H9 (cell line): ENCODE data around the gene SETD5. TPM values are rescaled to one million over a fixed set of nuclear protein-coding genes. Genes with fewer than 3 reads are reported as not detected.

Source experiments
- DNase-seq: peaks from one replicate; pipeline ENCODE4 v3.0.0-alpha.2; 2017
- H2AFZ ChIP-seq: one replicate; pipeline ENCODE4 v1.6.1; 2013; ENCODE audit warnings: mild to moderate bottlenecking, low read length, control low read depth, moderate library complexity
- H2AK5ac ChIP-seq: 2 replicates; pipeline ENCODE4 v1.6.1; 2013; ENCODE audit warnings: low read length, control low read depth, mixed read lengths; ENCODE audit not compliant: insufficient read length
- H2BK120ac ChIP-seq: one replicate; pipeline ENCODE4 v1.6.1; 2013; ENCODE audit warnings: low read depth, mild to moderate bottlenecking, low read length, control low read depth, inconsistent platforms; ENCODE audit not compliant: poor library complexity, severe bottlenecking
- H2BK12ac ChIP-seq: 2 replicates; pipeline ENCODE4 v1.6.1; 2013; ENCODE audit warnings: low read length, control low read depth, mixed read lengths, low read depth; ENCODE audit not compliant: insufficient read length
- H2BK15ac ChIP-seq: 2 replicates; pipeline ENCODE4 v1.6.1; 2013; ENCODE audit warnings: low read depth, low read length, control low read depth
- H2BK20ac ChIP-seq: one replicate; pipeline ENCODE4 v1.6.1; 2013; ENCODE audit warnings: low read depth, mild to moderate bottlenecking, low read length, control low read depth, inconsistent platforms; ENCODE audit not compliant: poor library complexity, severe bottlenecking
- H2BK5ac ChIP-seq: 2 replicates; pipeline ENCODE4 v1.6.1; 2013; ENCODE audit warnings: low read length, control low read depth, mixed read lengths; ENCODE audit not compliant: insufficient read length
- H3K14ac ChIP-seq: 2 replicates; pipeline ENCODE4 v1.6.1; 2013; ENCODE audit warnings: low read length, control low read depth; ENCODE audit not compliant: insufficient read depth
- H3K18ac ChIP-seq: 2 replicates; pipeline ENCODE4 v1.6.1; 2013; ENCODE audit warnings: low read depth, mild to moderate bottlenecking, mixed read lengths, low read length, control low read depth; ENCODE audit not compliant: insufficient read length
- H3K23ac ChIP-seq: 2 replicates; pipeline ENCODE4 v1.6.1; 2013; ENCODE audit warnings: low read length, control low read depth, mixed read lengths, low read depth; ENCODE audit not compliant: insufficient read length
- H3K23me2 ChIP-seq: 2 replicates; pipeline ENCODE4 v1.6.1; 2013; ENCODE audit warnings: low read depth, mild to moderate bottlenecking, mixed read lengths, low read length, control low read depth; ENCODE audit not compliant: insufficient read length, poor library complexity, severe bottlenecking
- H3K27ac ChIP-seq: 2 replicates; pipeline ENCODE4 v1.5.1; 2013; ENCODE audit warnings: low read length, control low read depth, mixed read lengths, low read depth; ENCODE audit not compliant: insufficient read length
- H3K27me3 ChIP-seq: 2 replicates; pipeline ENCODE4 v1.6.1; 2013; ENCODE audit warnings: low read length, control low read depth, inconsistent platforms; ENCODE audit not compliant: insufficient read depth
- H3K4ac ChIP-seq: 2 replicates; pipeline ENCODE4 v1.6.1; 2013; ENCODE audit warnings: low read depth, mild to moderate bottlenecking, control low read depth, inconsistent platforms, low read length, moderate library complexity
- H3K4me1 ChIP-seq: 2 replicates; pipeline ENCODE4 v1.6.1; 2013; ENCODE audit warnings: low read length, control low read depth, inconsistent platforms; ENCODE audit not compliant: insufficient read depth
- H3K4me2 ChIP-seq: 2 replicates; pipeline ENCODE4 v1.6.1; 2013; ENCODE audit warnings: low read length, control low read depth, mixed read lengths; ENCODE audit not compliant: insufficient read length, insufficient read depth
- H3K56ac ChIP-seq: 2 replicates; pipeline ENCODE4 v1.6.1; 2013; ENCODE audit warnings: low read depth, mild to moderate bottlenecking, mixed read lengths, low read length, control low read depth; ENCODE audit not compliant: insufficient read length
- H3K79me1 ChIP-seq: 2 replicates; pipeline ENCODE4 v1.6.1; 2013; ENCODE audit warnings: low read depth, mild to moderate bottlenecking, moderate library complexity, low read length, control low read depth, inconsistent platforms; ENCODE audit not compliant: insufficient read depth, poor library complexity, severe bottlenecking
- H3K79me2 ChIP-seq: 2 replicates; pipeline ENCODE4 v1.6.1; 2013; ENCODE audit warnings: low read length, control low read depth, inconsistent platforms; ENCODE audit not compliant: insufficient read depth
- H3K9ac ChIP-seq: 2 replicates; pipeline ENCODE4 v1.6.1; 2013; ENCODE audit warnings: low read length, control low read depth, mixed read lengths; ENCODE audit not compliant: insufficient read length; ENCODE audit errors: extremely low read depth
- H3K9me3 ChIP-seq: one replicate; pipeline ENCODE4 v1.6.1; 2013; ENCODE audit warnings: low read depth, low read length, inconsistent platforms; ENCODE audit not compliant: control insufficient read depth
- H3T11ph ChIP-seq: one replicate; pipeline ENCODE4 v1.6.1; 2013; ENCODE audit warnings: mild to moderate bottlenecking, low read length, control low read depth, inconsistent platforms
- H4K20me1 ChIP-seq: one replicate; pipeline ENCODE4 v1.6.1; 2013; ENCODE audit not compliant: control insufficient read depth, insufficient read length, insufficient read depth
- H4K5ac ChIP-seq: 2 replicates; pipeline ENCODE4 v1.6.1; 2013; ENCODE audit warnings: low read depth, mild to moderate bottlenecking, mixed read lengths, low read length, control low read depth; ENCODE audit not compliant: insufficient read length
- H4K8ac ChIP-seq: replicated peaks from 2 replicates; pipeline ENCODE4 v1.6.1; 2013; ENCODE audit warnings: low read length, control low read depth, mixed read lengths, low read depth; ENCODE audit not compliant: insufficient read length
- H4K91ac ChIP-seq: 2 replicates; pipeline ENCODE4 v1.6.1; 2013; ENCODE audit warnings: low read depth, mild to moderate bottlenecking, moderate library complexity, mixed read lengths, low read length, control low read depth; ENCODE audit not compliant: insufficient read length
- H3K27ac Mint-ChIP-seq, 3 experiments: 2 replicates in 2 of 3; 3 replicates in 1 of 3; pipeline ENCODE4 v1.8.0; 2020 to 2021; ENCODE audit warnings: mixed read lengths in 3 of 3, mild to moderate bottlenecking in 1 of 3, moderate library complexity in 1 of 3
- H3K27me3 Mint-ChIP-seq: 2 replicates; pipeline ENCODE4 v1.8.0; 2021; ENCODE audit warnings: low read depth, mild to moderate bottlenecking, moderate library complexity, mixed read lengths
- H3K36me3 Mint-ChIP-seq, 3 experiments: 2 replicates in 2 of 3; 3 replicates in 1 of 3; pipeline ENCODE4 v1.8.0; 2020 to 2021; ENCODE audit warnings: low read depth in 3 of 3, mixed read lengths in 3 of 3; ENCODE audit not compliant: insufficient read depth in 1 of 3
- H3K4me1 Mint-ChIP-seq, 2 experiments: 2 replicates each; pipeline ENCODE4 v1.8.0; 2020; ENCODE audit warnings: mixed read lengths in 2 of 2
- H3K4me3 Mint-ChIP-seq, 2 experiments: 2 replicates in 1 of 2; 3 replicates in 1 of 2; pipeline ENCODE4 v1.8.0; 2020 to 2021; ENCODE audit warnings: mild to moderate bottlenecking in 2 of 2, mixed read lengths in 2 of 2, moderate library complexity in 1 of 2
- H3K9me3 Mint-ChIP-seq, 2 experiments: 2 replicates in 1 of 2; 3 replicates in 1 of 2; pipeline ENCODE4 v1.8.0; 2020; ENCODE audit warnings: mild to moderate bottlenecking in 2 of 2, mixed read lengths in 2 of 2, moderate library complexity in 1 of 2
- WGBS: extraction: QIAGEN DNeasy Blood & Tissue Kit; methylation state at CpG from one replicate; pipeline ENCODE4 v1.1.7; 2013; ENCODE audit warnings: missing lambda C conversion rate, low lambda C conversion rate, mixed read lengths; ENCODE audit not compliant: insufficient read length; ENCODE audit errors: extremely low coverage; 5-methylcytosine and 5-hydroxymethylcytosine counted together
- total RNA-seq: library from RNA; stranded (reverse); gene quantifications from 2 replicates; pipeline ENCODE4 v1.2.1, GENCODE V29; 2021
- TF ChIP-seq, protein P1 (sequence below): fragments of 200-600 bp; sonication (generic); conservative IDR thresholded peaks from 3 replicates; pipeline ENCODE4 v1.8.0; 2021; ENCODE audit warnings: antibody characterized with exemption, mild to moderate bottlenecking

Gene SETD5
- total RNA-seq, 1 experiment from 2014 or later, result 207 TPM

GRCh38 chr3:9452417-9452816 is 55.0 kb downstream of the SETD5 start:
- Histone ChIP-seq H3K9ac (no peak overlapping the region), H3K79me2 (no peaks in the 10 kb centered on the region), H3K14ac (no peak overlapping the region), H4K20me1 (peaks cover 3% of the 10 kb centered on the region), H3K23ac (no peak overlapping the region), H3K56ac (no peak overlapping the region), H4K8ac (no peak overlapping the region), H4K91ac (no peak overlapping the region), H2AFZ (no peak overlapping the region), H3K18ac (no peak overlapping the region), H2BK15ac (no peak overlapping the region), H2AK5ac (no peak overlapping the region), H3K27me3 (no peaks in the 10 kb centered on the region), H3K27ac (no peak overlapping the region), H3K9me3 (no peaks in the 10 kb centered on the region), H3K4me2 (no peak overlapping the region), H2BK20ac (no peak overlapping the region), H3K79me1 (peaks cover 5% of the 10 kb centered on the region), H3T11ph (no peak overlapping the region), H2BK5ac (no peak overlapping the region), H4K5ac (no peak overlapping the region), H2BK120ac (no peak overlapping the region), H3K23me2 (no peaks in the 10 kb centered on the region), H2BK12ac (no peak overlapping the region), H3K4ac (no peak overlapping the region), H3K4me1 (no peaks in the 10 kb centered on the region)
- Mint-ChIP-seq H3K27me3 (no peaks in the 10 kb centered on the region), H3K9me3 (no peaks in the 10 kb centered on the region), H3K4me3 (no peak overlapping the region), H3K36me3 (peaks cover 38 to 83% (median 77%) of the 10 kb centered on the region in 3 experiments; a peak in 6 of 7 replicates), H3K27ac (peak overlapping the region in 2 of 3 experiments; percentile 19 to 77; a peak in 2 of 7 replicates), H3K4me1 (no peaks in the 10 kb centered on the region)
- DNase-seq, result no peak
- no CpG with 5 or more reads among the region's 2 CpGs for WGBS
- TF ChIP-seq, protein P1, sequence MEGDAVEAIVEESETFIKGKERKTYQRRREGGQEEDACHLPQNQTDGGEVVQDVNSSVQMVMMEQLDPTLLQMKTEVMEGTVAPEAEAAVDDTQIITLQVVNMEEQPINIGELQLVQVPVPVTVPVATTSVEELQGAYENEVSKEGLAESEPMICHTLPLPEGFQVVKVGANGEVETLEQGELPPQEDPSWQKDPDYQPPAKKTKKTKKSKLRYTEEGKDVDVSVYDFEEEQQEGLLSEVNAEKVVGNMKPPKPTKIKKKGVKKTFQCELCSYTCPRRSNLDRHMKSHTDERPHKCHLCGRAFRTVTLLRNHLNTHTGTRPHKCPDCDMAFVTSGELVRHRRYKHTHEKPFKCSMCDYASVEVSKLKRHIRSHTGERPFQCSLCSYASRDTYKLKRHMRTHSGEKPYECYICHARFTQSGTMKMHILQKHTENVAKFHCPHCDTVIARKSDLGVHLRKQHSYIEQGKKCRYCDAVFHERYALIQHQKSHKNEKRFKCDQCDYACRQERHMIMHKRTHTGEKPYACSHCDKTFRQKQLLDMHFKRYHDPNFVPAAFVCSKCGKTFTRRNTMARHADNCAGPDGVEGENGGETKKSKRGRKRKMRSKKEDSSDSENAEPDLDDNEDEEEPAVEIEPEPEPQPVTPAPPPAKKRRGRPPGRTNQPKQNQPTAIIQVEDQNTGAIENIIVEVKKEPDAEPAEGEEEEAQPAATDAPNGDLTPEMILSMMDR, result no peak
